Endothelial cell of umbilical vein (primary cell): ENCODE data around the gene TNIK. TPM values are rescaled to one million over a fixed set of nuclear protein-coding genes. Genes with fewer than 3 reads are reported as not detected.

Experiments used
- BruUV-seq: library from RNA; stranded (reverse); fragments of 400-500 nt; replicated peaks from 2 replicates; lab custom pipeline; 2021; lab: Mats Ljungman, UMichigan
- CTCF ChIA-PET: fragments of 300-600, 350-600 bp; sonication (Branson Sonifier 250); formaldehyde crosslinking; loops from one replicate; lab custom pipeline; 2021; ENCODE audit warnings: antibody characterized with exemption, inconsistent platforms; lab: Charles Lee
- POLR2A ChIA-PET: fragments of 300-600, 350-600 bp; sonication (Branson Sonifier 250); formaldehyde crosslinking; loops from one replicate; lab custom pipeline; 2021; ENCODE audit warnings: antibody characterized with exemption, inconsistent platforms; lab: Charles Lee
- DNase-seq: peaks from one replicate; pipeline ENCODE4 v3.0.0-alpha.2; 2011; ENCODE audit warnings: low read depth, low spot score
- FAIRE-seq: peaks from 2 replicates; lab custom pipeline; 2011; peaks lifted over from hg19 to GRCh38; lab: Jason Lieb, UNC
- H2AFZ ChIP-seq: 2 replicates; pipeline ENCODE4 v1.6.0; 2012; ENCODE audit warnings: low read depth, low read length, control low read depth, inconsistent platforms
- H3K27ac ChIP-seq: 2 replicates; pipeline ENCODE4 v1.5.1; 2011; ENCODE audit warnings: low read depth, mild to moderate bottlenecking, control low read depth, low read length, moderate library complexity; ENCODE audit not compliant: insufficient read depth
- H3K27me3 ChIP-seq, 2 experiments: 2 replicates each; pipeline versions ENCODE4 v1.6.0 to v1.6.1; 2011; ENCODE audit warnings: low read length in 2 of 2, mixed read lengths in 1 of 2; ENCODE audit not compliant: control insufficient read depth in 2 of 2, insufficient read depth in 2 of 2
- H3K36me3 ChIP-seq, 2 experiments: 2 replicates in 1 of 2; 3 replicates in 1 of 2; pipeline ENCODE4 v1.5.1; 2011; ENCODE audit warnings: low read length in 2 of 2, mild to moderate bottlenecking in 1 of 2, moderate library complexity in 1 of 2; ENCODE audit not compliant: control insufficient read depth in 2 of 2, insufficient read depth in 2 of 2; ENCODE audit errors: extremely low read depth in 1 of 2
- H3K4me1 ChIP-seq: 3 replicates; pipeline ENCODE4 v1.5.1; 2011; ENCODE audit warnings: mild to moderate bottlenecking, low read length; ENCODE audit not compliant: control insufficient read depth, insufficient read depth; ENCODE audit errors: extremely low read depth
- H3K4me2 ChIP-seq: 2 replicates; pipeline ENCODE4 v1.6.1; 2011; ENCODE audit warnings: low read length, control low read depth, mixed read lengths; ENCODE audit not compliant: insufficient read depth
- H3K4me3 ChIP-seq, 3 experiments: fragments of 200-600 bp in 1 of 3; sonication (generic), shearing (Covaris generic) in 1 of 3; replicated peaks in 1 of 3; 2 replicates each; pipeline ENCODE4 v1.5.1; 2011 to 2016; ENCODE audit warnings: control low read depth in 3 of 3, low read length in 3 of 3, mild to moderate bottlenecking in 2 of 3, inconsistent platforms in 1 of 3, low read depth in 1 of 3, moderate library complexity in 1 of 3; ENCODE audit not compliant: insufficient read depth in 1 of 3
- H3K79me2 ChIP-seq: 2 replicates; pipeline ENCODE4 v1.6.0; 2012; ENCODE audit warnings: low read length, inconsistent platforms; ENCODE audit not compliant: control insufficient read depth, insufficient read depth
- H3K9ac ChIP-seq: replicated peaks from 2 replicates; pipeline ENCODE3; 2011; ENCODE audit warnings: low read length, control low read depth; ENCODE audit not compliant: insufficient read depth; ENCODE audit errors: extremely low read depth
- H3K9me1 ChIP-seq: replicated peaks from 3 replicates; pipeline ENCODE4 v1.6.0; 2011; ENCODE audit warnings: mild to moderate bottlenecking, low read length; ENCODE audit not compliant: control insufficient read depth, insufficient read depth; ENCODE audit errors: extremely low read depth
- H3K9me3 ChIP-seq: replicated peaks from 2 replicates; pipeline ENCODE4 v1.5.1; 2012; ENCODE audit warnings: low read length, inconsistent platforms; ENCODE audit not compliant: control insufficient read depth, insufficient read depth
- H4K20me1 ChIP-seq: replicated peaks from 2 replicates; pipeline ENCODE3; 2011; ENCODE audit warnings: mild to moderate bottlenecking, low read length; ENCODE audit not compliant: control insufficient read depth, insufficient read depth; ENCODE audit errors: extremely low read depth
- CTCF ChIP-seq, 2 donors: IDR thresholded peaks; 1 replicate in 1 of 2; 2 replicates in 1 of 2; pipeline ENCODE4 v1.5.1; 2011; ENCODE audit warnings: low read length in 2 of 2, mild to moderate bottlenecking in 2 of 2, moderate library complexity in 2 of 2, control low read depth in 1 of 2, inconsistent platforms in 1 of 2, low read depth in 1 of 2; ENCODE audit not compliant: insufficient read depth in 1 of 2; ENCODE audit errors: extremely low read depth in 1 of 2
- EZH2 ChIP-seq: IDR thresholded peaks from 2 replicates; pipeline ENCODE4 v1.6.1; 2012; ENCODE audit warnings: borderline replicate concordance, low read depth, mild to moderate bottlenecking, moderate library complexity, low read length, inconsistent platforms; ENCODE audit not compliant: severe bottlenecking
- FOS ChIP-seq: IDR thresholded peaks from 2 replicates; pipeline ENCODE4 v1.6.1; 2011; ENCODE audit warnings: mild to moderate bottlenecking, low read length, moderate library complexity, borderline replicate concordance; ENCODE audit not compliant: insufficient read depth
- GATA2 ChIP-seq: IDR thresholded peaks from 2 replicates; pipeline ENCODE4 v1.7.0; 2011; ENCODE audit warnings: low read depth, mild to moderate bottlenecking, moderate library complexity, mixed read lengths, low read length; ENCODE audit not compliant: insufficient read length, insufficient read depth
- JUN ChIP-seq: IDR thresholded peaks from 2 replicates; pipeline ENCODE4 v1.6.1; 2011; ENCODE audit warnings: borderline replicate concordance, low read depth; ENCODE audit not compliant: insufficient read length, insufficient read depth
- MAX ChIP-seq: IDR thresholded peaks from 2 replicates; pipeline ENCODE4 v1.6.1; 2011; ENCODE audit not compliant: insufficient read depth, insufficient read length
- MYC ChIP-seq: IDR thresholded peaks from one replicate; pipeline ENCODE4 v1.6.1; 2011; ENCODE audit warnings: mild to moderate bottlenecking, low read depth, low read length
- POLR2A ChIP-seq: IDR thresholded peaks from 2 replicates; pipeline ENCODE4 v1.6.1; 2012; ENCODE audit warnings: low read depth, mild to moderate bottlenecking, control low read depth, low read length
- POLR2AphosphoS5 ChIP-seq: IDR thresholded peaks from 2 replicates; pipeline ENCODE4 v1.6.1; 2012; ENCODE audit warnings: low read depth, mild to moderate bottlenecking, control low read depth, low read length, moderate library complexity; ENCODE audit not compliant: insufficient read depth
- dilution Hi-C: fragments of 300-500 bp; cut with MboI; formaldehyde crosslinking; loops from one replicate; pipeline ENCODE4 v1.15.0; 2019; ENCODE audit warnings: low sequenced_read_pairs; ENCODE audit not compliant: extremely low pct_ligation_motif_present
- intact Hi-C: fragments of 100-400 bp; cut with micrococcal nuclease; formaldehyde crosslinking; loops from one replicate; pipeline ENCODE4 v1.10.0; 2022
- polyA plus RNA-seq, 4 experiments: library from polyadenylated mRNA; depleted of rRNA in 3 of 4; stranded (reverse) in 3 of 4; unstranded in 1 of 4; fragments of >200 nt; gene quantifications; 2 replicates each; pipeline versions ENCODE4 v1.2.1 to v1.2.3, GENCODE V29; 2011 to 2012; ENCODE audit warnings: missing spikeins in 1 of 4
- total RNA-seq: library from RNA; stranded (reverse); gene quantifications from 2 replicates; pipeline ENCODE4 v1.2.3, GENCODE V29; 2021

TNIK gene
- total and polyA plus RNA-seq, 2 donors (not counting 3 experiments of a cell fraction or from before 2014, with no cell fraction given), result 10.9 to 39.7 TPM

- no peak for DNase-seq
- CTCF ChIA-PET, result no interaction called here
- H3K4me1 ChIP-seq, result no peaks in the 10 kb centered on the region
- H3K79me2 ChIP-seq, result no peaks in the 10 kb centered on the region
- no peak for FAIRE-seq
- H3K27ac ChIP-seq, result no peak overlapping the region
- H3K27me3 ChIP-seq, result no peaks in the 10 kb centered on the region
- H4K20me1 ChIP-seq, result no peaks in the 10 kb centered on the region
- POLR2A ChIA-PET, result no interaction called here
- no peaks in the 10 kb centered on the region for H3K9me3 ChIP-seq
- TF ChIP-seq MAX, result no peak
- TF ChIP-seq CTCF (IDR thresholded peaks at IDR 0.05; ENCODE audit: extremely low read depth in 1 of 2, insufficient read depth in 1 of 2, low read depth in 1 of 2, low read length in 2 of 2), result no peak
- TF ChIP-seq JUN, result no peak
- TF ChIP-seq GATA2, result no peak
- no peak for TF ChIP-seq MYC
- no peak for TF ChIP-seq POLR2AphosphoS5
- no peak for TF ChIP-seq EZH2
- TF ChIP-seq POLR2A, result no peak
- TF ChIP-seq FOS, result no peak
- BruUV-seq, result no TSS peak
- H3K9me1 ChIP-seq, result no peaks in the 10 kb centered on the region
- no peak overlapping the region for H2AFZ ChIP-seq
- intact Hi-C loops, result no loop called here
- dilution Hi-C loops, result no loop called here
- H3K4me2 ChIP-seq, result no peak overlapping the region
- H3K36me3 ChIP-seq, result peaks cover 13 to 21% of the 10 kb centered on the region in 2 experiments
- H3K4me3 ChIP-seq, result no peak overlapping the region
- H3K9ac ChIP-seq, result no peak overlapping the region
These were observed 303.7 kb downstream of the TNIK start for GRCh38 chr3:171156401-171157010.
